ENCODE results near the gene HMGB3. TPM values are rescaled to one million over a fixed set of nuclear protein-coding genes. Genes with fewer than 3 reads are reported as not detected.
"Not testable (repeated sequence)": the region's sequence is repeated elsewhere in the genome, so short reads cannot be mapped to it uniquely, and the experiment has no call there.

The HMGB3 gene
- total RNA-seq (2014; rRNA removed; shearing (Covaris generic)), result 26.7 and 33.0 TPM in 2 replicates

DNA sequence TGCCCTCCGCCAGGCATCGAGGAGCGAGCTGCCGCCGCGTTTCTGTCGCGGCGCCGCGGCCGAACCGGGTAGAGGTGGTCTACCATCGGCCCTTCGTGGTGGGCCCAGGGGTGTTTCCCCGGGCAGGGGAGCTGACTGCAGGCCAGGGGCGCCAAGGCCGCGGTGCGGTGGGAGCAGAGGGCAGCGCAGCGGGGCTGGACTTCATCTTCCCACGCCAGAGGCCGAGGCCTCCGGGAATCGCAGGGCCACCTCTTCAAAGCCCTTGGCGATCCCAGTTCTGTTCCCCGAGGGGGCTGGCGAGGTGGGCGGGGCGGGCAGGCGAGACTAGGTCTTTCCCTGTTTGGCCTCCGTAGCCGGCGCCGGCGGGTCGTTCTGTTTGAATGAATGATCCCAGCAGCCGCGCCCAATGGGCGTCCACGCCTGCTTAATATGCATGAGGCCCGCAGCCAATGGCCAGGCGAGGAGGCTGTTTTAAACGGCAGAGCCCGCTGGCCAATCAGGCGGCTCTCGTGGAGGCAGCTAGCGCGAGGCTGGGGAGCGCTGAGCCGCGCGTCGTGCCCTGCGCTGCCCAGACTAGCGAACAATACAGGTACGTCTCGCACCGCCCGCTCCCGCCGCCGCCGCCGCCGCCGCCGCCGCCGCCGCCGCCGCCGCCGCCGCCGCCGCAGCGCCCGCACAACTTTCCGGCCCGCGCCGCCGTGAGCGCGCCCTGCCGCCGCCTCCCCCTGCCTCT lies at the start of gene HMGB3:
Gene HMGB3, plus strand, starts transcription at position 548 of the 733 bp plus-strand sequence. CDS start 2,265 bp downstream, outside the sequence.
- DNase-seq (ENCODE audit: low spot score), result peak; percentile 96

DNA sequence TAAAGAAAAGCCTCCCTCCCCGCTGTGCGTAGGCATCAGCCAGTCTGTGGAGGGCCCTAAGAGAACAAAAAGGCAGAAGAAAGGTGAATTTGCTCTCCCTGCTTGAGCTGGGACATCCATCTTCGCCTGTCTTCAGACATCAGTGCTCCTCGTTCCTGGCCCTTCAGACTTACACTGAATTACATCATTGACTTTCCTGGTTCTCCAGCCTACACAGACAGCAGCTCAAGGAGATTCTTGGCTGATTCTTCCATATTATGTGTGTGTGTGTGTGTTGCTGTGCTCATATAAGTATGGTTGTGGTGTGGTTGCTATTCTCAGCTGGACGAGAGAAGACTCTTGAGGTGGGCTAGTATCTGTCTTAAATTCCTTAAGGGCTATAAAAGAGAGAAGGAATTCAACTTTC lies 49.2 kb upstream of the HMGB3 start:
- no peak for DNase-seq (ENCODE audit: low spot score)

DNA sequence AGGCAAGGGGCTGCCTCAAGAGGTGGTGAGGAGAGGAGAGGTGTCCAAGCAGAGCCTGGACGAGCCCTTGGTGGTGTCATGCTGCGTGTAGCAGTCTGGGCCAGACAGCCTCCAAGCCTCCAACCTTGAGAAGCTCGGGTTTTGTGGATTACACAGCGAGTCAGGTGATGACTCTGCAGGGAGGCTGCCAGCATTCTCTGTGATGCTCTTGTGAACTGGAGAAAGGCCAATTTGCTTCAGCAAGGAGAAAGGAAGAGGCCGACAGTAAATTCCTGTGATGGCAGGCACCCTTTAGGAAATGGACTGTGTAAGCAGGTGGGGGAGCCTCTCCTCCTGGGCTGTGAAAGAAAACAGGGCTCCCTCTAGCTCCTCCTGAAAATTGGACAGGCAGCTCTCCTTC lies 48.7 kb upstream of the HMGB3 start:
- no peak for DNase-seq (ENCODE audit: low spot score)

DNA sequence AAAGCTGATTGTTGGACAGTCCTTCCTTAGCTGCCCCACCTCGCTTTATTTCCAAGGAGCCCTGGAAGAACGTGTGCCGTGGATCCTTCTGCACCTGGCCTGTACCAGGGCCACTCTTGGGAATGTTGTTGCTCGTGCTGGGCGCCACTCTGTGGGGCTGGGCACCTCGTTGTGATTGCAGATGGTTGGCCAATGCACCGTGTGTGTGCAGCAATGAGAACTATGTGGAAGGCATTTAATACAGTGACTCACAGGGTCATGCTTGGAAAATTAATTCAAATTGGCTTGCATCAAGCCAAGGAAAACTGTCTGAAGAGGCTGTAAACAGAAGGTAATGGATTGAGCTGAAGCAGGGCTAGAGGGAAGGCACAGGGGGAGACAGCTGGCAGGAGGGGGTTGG lies 47.7 kb upstream of the HMGB3 start:
- DNase-seq (ENCODE audit: low spot score), result no peak

DNA sequence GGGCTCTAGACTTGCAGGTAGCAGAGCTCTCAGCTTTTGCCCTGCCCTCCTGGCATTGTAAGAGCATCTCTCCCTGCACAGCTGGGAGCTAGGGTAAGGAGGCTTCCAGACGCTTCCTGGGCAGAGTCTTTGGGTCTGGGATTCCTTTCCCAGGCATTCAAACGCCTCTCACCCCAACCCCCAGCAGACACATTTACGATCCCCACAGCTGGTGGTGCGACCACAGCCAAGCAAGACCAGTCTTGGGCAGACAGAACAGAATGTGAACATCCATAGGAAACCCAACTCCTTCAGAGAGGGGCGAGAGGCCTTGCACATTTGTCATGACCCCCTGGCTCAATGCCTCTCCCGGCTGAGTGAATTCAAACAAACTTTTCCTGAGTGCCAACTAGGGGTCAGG lies 46.6 kb upstream of the HMGB3 start:
- DNase-seq (ENCODE audit: low spot score), result no peak

DNA sequence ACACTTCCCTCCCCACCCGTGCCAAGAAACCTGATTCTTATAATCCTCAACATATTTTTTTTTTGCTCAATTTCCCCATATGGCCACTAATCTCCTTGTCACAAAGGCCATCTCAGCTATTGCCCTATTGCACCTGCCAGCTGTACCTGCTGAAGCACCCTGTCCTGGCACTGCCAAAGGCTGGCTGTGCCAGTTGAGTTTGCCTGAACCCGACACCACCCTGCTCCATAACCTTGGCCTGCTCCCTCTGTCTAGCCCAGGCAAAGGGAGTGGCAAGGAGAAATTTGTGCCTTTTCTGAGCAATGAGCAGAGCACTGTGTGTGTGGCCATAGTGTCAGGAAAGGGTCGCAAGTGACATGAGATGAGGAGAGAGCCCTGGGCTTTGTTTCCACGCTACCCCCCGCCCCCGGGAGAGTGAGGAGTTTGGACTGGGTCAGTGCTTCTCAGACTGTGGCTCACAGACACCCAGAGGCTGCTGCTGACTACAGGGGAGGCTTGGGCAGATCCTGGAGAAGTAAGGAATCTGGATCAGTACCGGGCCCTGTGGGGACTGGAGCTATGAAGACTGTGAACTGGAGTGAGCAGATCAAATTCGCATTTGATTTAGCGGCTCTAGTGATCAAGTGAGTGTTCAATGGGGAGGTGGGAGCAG lies 42.2 kb upstream of the HMGB3 start:
- no peak for DNase-seq (ENCODE audit: low spot score)

DNA sequence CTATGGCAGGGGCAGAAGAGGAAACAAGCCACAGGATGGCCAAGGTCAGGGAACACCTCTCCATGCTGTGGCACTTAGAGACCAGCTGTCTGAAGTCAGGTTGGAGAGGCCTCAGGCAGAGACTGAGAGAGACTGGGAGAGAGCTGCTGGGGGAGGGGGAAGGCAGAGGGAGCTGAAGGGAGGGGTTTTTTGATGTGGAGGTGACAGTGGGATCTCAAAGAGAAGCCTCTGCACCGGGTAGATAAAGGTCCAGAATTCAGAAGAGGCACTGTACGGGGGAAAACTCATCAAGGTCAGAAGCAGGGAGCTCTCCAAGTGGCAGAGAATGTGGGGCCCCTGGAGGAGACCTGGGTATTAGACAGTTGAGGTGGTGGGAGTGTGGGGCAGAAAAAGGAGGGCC lies 41.6 kb upstream of the HMGB3 start:
- DNase-seq (ENCODE audit: low spot score), result no peak

DNA sequence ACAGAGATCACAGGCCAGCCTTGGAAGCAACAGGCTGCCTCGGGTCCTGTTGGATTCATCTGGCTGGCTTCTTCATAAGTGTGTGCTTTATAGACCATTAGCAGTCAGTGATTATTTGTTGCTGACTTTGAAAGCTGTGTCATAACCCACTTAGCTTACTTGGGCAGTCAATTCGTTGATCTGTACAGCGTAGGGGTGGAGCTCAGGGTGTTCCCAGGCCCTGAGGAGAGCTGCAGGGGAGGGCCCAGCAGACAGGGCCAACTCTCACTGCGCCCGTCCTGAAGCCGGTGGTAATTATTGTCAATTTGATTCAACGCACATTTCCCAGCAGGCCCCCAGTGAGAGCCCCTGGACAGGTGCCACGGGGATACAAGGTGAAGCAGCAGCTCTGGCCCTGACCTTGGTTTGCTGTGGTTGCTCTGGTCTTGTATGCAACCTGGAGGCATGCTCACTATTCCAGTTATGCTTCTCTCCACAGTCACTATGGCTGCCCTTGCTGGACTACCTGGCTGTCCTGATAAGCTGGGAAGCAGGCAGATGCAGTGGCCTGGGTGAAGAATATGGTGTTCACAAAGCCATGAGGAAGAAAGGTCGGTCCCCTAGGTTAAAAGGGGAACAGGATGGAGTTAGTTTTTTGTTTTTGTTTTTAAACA lies 40.1 kb upstream of the HMGB3 start:
- DNase-seq (ENCODE audit: low spot score), result no peak

DNA sequence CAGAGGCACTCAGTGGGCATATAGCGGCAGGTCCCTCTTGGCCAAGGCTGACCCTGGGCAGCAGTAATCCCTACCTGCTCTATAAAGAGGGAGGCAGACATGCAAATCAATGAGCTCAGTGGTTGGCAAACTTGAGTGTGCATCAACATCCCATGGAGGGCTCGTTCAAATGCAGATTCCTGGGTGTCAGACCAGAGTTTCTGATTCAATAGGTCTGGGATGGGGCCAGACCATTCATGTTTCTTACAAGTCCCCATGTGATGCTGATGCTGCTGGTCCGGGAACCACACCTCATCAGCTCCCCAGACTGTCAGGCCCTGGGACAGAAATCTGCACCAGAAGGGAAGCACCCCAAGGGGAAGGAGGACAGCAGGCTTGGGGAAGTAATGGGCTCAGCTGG lies 38.9 kb upstream of the HMGB3 start:
- DNase-seq (ENCODE audit: low spot score), result no peak

DNA sequence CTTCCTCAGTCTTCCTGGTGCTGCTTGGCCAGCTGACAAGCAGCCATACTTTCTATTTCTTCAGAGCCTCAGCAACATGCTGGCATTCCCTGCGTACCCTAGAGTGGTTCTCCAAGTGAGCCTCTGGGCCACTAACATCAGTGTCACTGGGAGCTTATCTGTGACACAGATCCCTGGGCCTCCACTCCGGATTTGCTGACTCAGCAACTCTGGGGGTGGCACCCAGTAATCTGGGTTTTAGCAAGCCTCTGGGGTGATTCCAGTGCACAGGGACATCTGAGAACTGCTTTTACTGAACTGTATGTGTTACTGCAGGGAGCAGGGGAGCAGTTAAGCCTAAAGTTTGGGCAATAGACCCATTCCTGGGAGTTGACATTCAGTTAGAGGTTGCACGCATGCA lies 28.2 kb upstream of the HMGB3 start:
- no peak for DNase-seq (ENCODE audit: low spot score)

DNA sequence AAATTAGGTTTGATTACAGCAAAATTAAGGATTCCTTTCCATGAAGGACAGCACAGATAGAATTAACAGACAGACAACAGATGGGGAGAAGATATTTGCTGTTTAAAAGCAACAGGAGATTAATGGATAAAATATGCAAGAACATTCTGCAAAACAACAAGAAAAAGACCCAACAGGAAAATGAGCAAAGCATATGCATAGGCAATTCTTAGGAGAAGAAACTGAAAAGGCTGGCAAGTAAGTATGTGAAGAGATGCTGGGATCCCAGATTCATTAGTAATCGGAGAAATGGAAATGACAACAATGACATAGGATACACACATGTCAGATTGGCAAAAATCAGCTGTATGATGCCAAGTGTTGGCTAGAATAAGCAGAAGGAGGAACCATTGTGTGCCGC lies 27.5 kb upstream of the HMGB3 start:
- DNase-seq (ENCODE audit: low spot score), result no peak

DNA sequence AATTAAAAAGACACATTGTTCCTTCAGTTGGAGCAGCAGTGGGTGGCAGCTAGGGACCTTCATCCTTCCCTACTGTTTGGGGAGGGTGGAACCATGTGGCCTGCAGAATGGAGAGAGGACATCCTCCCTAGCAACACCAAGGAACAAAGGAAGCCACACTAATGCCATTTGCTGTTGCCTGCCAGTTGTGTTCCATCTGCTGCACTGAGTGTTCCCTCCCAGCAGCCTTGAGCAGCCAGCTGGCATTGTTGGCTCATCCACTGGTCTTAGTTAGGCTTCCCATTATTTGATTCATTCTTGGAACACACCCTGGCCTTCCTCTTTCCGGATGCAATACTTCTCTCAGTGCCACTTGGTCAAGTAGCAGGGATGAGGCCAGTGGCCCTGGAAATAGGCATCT lies 25.0 kb upstream of the HMGB3 start:
- DNase-seq (ENCODE audit: low spot score), result no peak

DNA sequence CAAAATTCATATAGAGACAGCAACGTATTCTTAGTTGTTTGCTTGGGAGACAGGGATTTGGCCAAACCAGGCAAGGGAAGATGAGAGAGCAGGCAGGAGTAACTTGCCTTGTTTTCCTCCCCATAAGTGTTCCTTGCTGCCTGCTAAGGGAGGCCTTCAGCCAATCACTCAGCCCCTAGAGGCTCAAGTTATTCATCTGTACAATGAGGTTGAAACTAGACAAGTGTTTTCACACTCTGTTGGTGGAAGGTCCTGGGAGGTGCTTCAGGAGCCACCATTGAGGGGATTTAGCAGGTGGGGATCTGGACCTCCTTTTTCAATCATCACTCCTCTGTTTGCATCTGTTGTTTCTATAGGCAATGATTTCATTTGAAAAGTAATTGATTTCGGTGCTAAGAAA lies 23.6 kb upstream of the HMGB3 start:
- no peak for DNase-seq (ENCODE audit: low spot score)

DNA sequence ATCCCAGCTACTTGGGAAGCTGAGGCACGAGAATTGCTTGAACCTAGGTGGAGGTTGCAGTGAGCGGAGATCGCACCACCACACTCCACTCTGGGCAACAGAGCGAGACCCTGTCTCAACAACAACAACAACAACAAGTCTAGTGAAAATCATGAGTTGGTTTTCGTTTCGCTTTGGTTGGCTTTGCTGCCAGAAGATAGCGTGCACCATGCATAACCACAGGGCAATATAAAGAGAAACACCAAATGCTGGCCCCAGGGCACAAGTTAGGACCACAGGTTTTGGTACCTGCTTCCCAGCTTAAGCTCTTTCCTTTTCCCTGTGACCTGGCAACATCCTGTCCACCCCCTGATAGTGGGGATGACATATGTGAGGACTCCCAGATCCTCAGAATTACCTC lies 21.5 kb upstream of the HMGB3 start:
- DNase-seq (ENCODE audit: low spot score), result no peak

DNA sequence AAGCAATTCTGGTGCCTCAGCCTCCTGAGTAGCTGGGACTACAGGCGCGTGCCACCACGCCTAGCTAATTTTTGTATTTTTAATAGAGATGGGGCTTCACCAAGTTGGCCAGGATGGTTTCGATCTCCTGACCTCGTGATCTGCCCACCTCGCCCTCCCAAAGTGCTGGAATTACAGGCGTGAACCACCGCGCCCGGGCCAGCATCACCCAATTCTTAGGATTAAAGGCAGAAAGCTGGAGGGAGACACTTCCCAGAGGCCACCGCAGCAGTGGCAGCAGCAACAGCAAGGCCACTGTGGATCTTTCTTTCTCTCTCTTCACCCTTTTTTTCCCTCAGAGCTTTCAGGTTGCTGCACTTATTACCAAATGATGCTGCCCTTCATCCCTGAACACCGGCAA lies 18.7 kb upstream of the HMGB3 start:
- not testable (repeated sequence) for DNase-seq (ENCODE audit: low spot score)

DNA sequence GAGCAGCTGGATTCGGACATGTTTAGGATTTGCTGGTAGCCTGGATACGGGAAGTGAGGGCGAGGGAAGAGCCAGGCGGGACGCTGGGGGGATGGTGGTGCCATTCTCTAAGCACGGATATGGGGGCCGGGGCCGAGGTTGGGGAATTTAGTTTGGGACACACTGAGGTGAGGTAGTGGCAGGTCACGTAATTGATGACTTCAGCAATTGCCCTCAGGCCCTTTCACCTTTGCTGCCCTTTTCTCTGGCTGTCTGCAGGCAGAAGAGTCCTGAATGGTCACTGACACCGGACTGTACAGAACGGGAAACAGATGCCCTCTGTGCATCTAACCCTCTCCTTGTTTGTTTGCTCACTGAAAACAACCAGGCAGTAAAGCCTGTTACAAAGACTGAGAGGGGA lies 16.9 kb upstream of the HMGB3 start:
- no peak for DNase-seq (ENCODE audit: low spot score)

DNA sequence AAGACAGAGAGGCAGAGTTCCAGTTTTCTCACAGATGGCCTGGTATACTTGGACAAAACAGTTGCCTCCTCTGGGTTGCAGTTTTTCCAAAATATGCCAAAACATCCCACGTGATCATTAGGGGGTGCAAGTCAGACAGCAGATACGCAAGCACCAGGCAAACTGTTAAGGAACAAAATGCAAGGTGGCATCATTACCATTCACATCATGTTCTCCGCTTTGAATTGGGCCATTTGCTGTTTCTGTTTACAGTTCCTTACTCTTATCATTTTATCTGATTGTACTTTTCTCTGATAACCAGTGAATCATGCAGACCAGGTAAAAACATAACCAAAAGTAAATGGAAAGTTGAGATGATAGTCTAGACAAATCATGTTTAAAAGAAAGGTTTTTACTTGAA lies 16.4 kb upstream of the HMGB3 start:
- DNase-seq (ENCODE audit: low spot score), result no peak

DNA sequence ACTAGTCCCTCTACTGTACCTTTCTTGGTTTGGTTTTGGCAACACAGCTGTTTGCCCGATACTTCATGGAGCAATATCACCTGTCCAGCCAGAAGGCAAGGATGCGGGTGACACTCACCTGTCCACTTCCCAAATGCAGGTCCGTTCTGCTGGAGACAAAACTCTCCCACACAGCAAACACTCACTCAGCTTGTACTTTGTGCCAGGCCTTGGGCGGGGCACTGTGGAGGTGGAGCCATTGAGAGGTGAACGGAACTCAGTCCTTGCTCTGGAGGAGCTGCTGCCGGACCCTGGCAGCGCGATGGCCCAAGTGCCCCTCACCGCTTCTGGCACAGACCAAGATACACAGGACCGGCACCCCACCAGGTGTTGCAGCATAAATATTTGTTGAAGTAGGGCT lies 15.3 kb upstream of the HMGB3 start:
- DNase-seq (ENCODE audit: low spot score), result no peak

DNA sequence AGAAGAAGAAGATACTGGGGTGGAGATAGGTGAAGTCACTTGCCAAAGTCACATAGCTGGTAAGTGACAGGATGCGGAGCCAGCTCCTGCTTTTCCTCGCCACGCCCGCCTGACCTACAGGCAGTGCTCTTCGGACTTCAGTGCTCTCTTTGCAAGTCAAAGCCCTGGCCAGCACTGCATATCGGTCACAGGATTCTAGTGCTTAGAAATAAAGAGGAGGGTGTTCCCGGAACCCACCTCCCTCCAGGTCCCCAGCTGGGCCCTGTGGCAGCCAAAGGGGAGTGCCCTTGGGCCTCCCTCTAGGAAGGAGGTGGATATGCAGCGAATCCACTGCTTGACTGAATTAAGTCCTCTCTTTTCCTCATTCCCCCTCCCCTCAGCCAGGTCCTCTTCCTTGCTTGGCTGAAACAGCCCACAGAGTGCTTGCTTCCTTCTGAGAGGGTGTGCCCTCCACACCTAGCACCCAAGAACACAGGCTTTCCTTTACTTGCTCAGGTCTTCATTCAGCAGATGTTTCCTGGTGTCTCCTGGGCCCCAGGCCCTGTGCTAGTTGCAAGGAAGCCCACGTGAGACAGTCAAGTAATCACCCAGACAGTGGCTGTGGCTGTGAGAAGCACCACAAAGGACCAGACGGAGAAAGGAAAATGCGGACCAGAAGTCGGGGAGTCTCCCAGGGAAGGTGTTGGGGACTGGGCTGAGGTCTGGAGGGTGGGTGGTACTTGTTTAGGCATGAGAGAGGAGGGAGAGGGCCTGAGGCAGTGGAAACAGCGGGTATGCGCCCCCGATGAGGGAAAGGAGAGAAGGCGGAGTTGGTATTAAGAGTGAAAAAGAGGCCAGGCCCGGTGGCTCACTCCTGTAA lies 14.0 kb upstream of the HMGB3 start:
- no peak for DNase-seq (ENCODE audit: low spot score)

DNA sequence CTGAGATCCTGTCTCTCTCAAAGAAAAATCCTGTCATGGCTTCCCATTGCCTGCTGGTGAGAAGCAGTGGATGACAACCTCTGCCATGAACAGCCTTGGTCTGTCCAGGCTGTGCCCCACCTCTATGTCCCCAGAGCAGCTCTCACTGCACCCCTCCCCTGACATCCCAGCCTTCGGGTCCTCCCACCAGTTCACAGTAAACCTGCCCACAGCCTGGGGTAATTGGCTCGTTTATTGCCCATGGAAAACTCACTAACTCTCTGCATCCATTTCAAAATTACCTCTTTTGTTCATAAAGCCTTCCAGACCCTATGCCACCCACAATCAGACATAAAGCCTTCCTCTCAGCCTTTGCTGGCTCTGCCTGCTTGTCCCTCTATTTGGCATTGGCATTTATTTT lies 10.7 kb upstream of the HMGB3 start:
- no peak for DNase-seq (ENCODE audit: low spot score)

DNA sequence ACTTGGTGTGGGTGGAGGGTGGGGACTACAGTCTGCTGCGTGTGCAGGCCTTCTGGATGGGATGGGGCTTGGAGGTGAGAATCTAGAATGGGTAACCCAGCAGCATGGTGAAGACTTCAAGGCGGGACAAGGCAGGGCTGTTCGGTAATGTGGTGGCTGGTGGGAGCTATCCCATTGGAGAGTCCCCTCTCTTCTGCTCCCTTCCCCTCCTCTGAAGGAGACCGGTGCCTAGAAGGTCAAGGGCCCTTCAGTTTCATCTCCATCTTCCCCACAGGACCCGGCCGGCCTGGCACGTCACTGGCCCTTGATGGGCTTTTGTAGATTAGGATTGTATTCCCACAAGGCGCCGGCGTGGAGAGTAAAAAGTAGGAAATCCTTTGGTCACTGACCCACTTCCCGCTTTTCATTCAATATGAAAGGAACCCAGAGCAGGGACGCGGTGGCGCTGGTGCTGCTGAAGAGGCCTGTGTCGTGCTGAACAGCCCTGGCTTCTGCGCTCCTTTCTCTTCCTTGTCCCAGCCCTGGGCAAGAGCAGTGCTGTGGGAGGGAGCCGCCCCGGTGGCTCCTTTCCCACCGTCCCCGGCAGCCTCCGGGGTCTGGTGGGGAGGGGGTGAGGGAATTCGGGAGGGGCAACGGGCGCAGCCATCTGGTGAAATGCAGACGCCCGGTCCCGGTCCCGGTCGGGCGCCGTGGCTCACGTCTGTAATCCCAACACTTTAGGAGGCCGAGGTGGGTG lies 7.3 kb upstream of the HMGB3 start:
- no peak for DNase-seq (ENCODE audit: low spot score)

All from HT-29 (cell line).